A673 (cell line): ENCODE data around the gene APOBEC3G.

ENCODE experiments used
- CTCF ChIP-seq: fragments of 300-800, 200-600 bp; sonication (generic); conservative IDR thresholded peaks from 2 replicates; pipeline ENCODE4 v1.5.1; 2017; ENCODE audit warnings: low read depth, mild to moderate bottlenecking, antibody characterized with exemption, low read length, moderate library complexity, mixed read lengths
- EZH2 ChIP-seq: fragments of 200-600 bp; sonication (generic); IDR thresholded peaks from 2 replicates; pipeline ENCODE4 v1.6.1; 2017; ENCODE audit warnings: borderline replicate concordance, low read depth, mild to moderate bottlenecking, mixed read lengths, antibody characterized with exemption, low read length; ENCODE audit not compliant: poor library complexity, severe bottlenecking

DNA sequence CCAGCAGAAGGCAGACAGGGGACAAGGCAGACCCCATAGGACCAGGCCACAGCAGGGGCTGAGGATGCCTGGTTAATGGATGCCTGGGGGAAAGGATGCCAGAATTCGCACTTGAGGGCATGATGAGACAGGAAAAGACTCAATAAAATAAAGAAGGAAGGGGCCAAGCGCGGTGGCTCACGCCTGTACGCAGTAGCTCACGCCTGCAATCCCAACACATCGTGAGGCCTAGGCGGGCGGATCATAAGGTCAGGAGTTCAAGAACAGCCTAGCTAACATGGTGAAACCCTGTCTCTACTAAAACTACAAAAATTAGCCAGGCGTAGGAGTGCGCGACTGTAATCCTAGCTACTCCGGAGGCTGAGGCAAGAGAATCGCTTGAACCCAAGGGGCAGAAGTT, 46.4 kb upstream of the APOBEC3G start:
- TF ChIP-seq CTCF (no peak), EZH2 (no peak)
